Natural killer cell (primary cell): ENCODE results near the gene ATP8B4. TPM values are rescaled to one million over a fixed set of nuclear protein-coding genes. Genes with fewer than 3 reads are reported as not detected.
"Not testable (repeated sequence)": the region's sequence is repeated elsewhere in the genome, so short reads cannot be mapped to it uniquely, and the experiment has no call there.

Experiments used
- ATAC-seq, 3 donors: fragments of 150-1000 bp in 2 of 3; fragments of 200-7000 bp in 1 of 3; cut with Tn5 transposase; 1 replicate in 1 of 3; 2 replicates in 2 of 3; pipeline ENCODE4 v1.10.0; 2021; ENCODE audit warnings: mild to moderate bottlenecking in 2 of 3, moderate library complexity in 2 of 3
- DNase-seq, 2 donors: peaks; one replicate each; pipeline versions ENCODE4 v3.0.0 to v3.0.0-alpha.2; 2013 to 2021; ENCODE audit warnings: mixed read lengths in 1 of 2
- H3K27ac ChIP-seq: one replicate; pipeline ENCODE4 v1.5.1; 2013; ENCODE audit warnings: mild to moderate bottlenecking, low read length
- H3K27me3 ChIP-seq: one replicate; pipeline ENCODE4 v1.6.1; 2013; ENCODE audit warnings: low read length; ENCODE audit not compliant: control insufficient read depth, insufficient read depth
- H3K36me3 ChIP-seq: one replicate; pipeline ENCODE4 v1.6.1; 2013; ENCODE audit warnings: low read length; ENCODE audit not compliant: control insufficient read depth, insufficient read depth
- H3K4me1 ChIP-seq: one replicate; pipeline ENCODE4 v1.6.1; 2013; ENCODE audit warnings: low read length; ENCODE audit not compliant: control insufficient read depth, insufficient read depth
- H3K4me3 ChIP-seq: one replicate; pipeline ENCODE4 v1.5.1; 2013; ENCODE audit warnings: low read length
- H3K9me3 ChIP-seq: one replicate; pipeline ENCODE4 v1.6.1; 2013; ENCODE audit warnings: low read length; ENCODE audit not compliant: control insufficient read depth, insufficient read depth
- H3K27ac Mint-ChIP-seq, 2 donors: one replicate each; pipeline ENCODE4 v1.8.0; 2022; ENCODE audit warnings: mild to moderate bottlenecking in 2 of 2, mixed read lengths in 2 of 2, moderate library complexity in 1 of 2
- H3K27me3 Mint-ChIP-seq, 2 donors: one replicate each; pipeline ENCODE4 v1.8.0; 2022; ENCODE audit warnings: low read depth in 2 of 2, mixed read lengths in 2 of 2
- H3K36me3 Mint-ChIP-seq: one replicate; pipeline ENCODE4 v1.8.0; 2022; ENCODE audit warnings: mixed read lengths
- H3K4me1 Mint-ChIP-seq, 2 donors: one replicate each; pipeline ENCODE4 v1.8.0; 2022; ENCODE audit warnings: mixed read lengths in 2 of 2
- H3K4me3 Mint-ChIP-seq: one replicate; pipeline ENCODE4 v1.8.0; 2022; ENCODE audit warnings: mild to moderate bottlenecking, moderate library complexity, mixed read lengths
- H3K9me3 Mint-ChIP-seq, 2 donors: one replicate each; pipeline ENCODE4 v1.8.0; 2022; ENCODE audit warnings: mixed read lengths in 2 of 2
- WGBS: methylation state at CpG from one replicate; pipeline ENCODE4 v1.1.7; 2013; ENCODE audit warnings: missing lambda C conversion rate; ENCODE audit not compliant: insufficient coverage; 5-methylcytosine and 5-hydroxymethylcytosine counted together
- intact Hi-C: fragments of 100-400 bp; cut with micrococcal nuclease; formaldehyde crosslinking; loops from one replicate; pipeline ENCODE4 v1.14.2; 2022
- total RNA-seq, 4 donors: library from RNA; stranded (reverse); fragments of 120-200 nt in 1 of 4; gene quantifications; one replicate each; pipeline versions ENCODE4 v1.2.3 to v1.2.4, GENCODE V29; 2013 to 2022
- TF ChIP-seq, protein P1 (sequence below): fragments of 200-600 bp; IDR thresholded peaks from one replicate; pipeline ENCODE4 v1.8.0; 2022; ENCODE audit warnings: antibody characterized with exemption

Gene ATP8B4
- total RNA-seq, 3 donors from 2014 or later (not counting 1 experiment from before 2014, with no cell fraction given): 55.6 to 89.5 (median 75.1) TPM

DNA sequence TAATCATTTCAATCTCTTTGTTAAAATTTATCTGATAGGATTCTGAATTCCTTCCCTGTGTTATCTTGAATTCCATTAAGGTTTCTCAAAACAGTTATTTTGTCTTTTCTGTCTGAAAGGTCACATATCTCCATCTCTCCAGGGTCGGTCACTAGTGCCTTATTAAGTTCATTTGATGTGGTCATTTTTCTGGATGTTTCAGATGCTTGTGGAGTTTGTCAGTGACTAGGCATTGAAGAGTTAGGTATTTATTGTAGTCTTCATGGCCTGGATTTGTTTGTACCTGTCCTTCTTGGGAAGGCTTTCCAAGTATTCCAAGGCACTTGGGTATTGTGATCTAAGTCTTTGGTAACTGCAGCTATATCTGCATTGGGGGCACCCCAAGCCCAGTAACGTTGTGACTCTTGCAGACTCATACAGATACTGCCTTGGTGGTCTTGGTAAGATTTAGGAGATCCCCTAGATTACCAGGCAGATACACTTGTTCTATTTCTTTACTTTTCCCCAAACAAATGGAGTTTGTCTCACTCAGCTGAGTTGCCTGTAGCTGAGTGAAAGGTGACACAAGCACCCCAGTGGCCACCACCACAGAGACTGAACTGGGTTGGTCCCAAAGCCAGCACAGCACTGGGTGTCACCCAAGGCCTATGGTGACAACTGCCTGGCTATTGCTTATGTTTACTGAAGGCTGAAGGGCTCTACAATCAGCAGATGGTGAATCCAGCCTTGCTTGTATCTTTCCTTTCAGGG, 44.1 kb upstream of the ATP8B4 start:
- intact Hi-C loops: no loop called here
- no peak overlapping the region for H3K27ac ChIP-seq
- Mint-ChIP-seq H3K27me3 (peaks cover 16 to 29% of the 10 kb centered on the region in 2 donors), H3K4me3 (no peak overlapping the region), H3K9me3 (no peaks in the 10 kb centered on the region), H3K4me1 (no peaks in the 10 kb centered on the region), H3K36me3 (no peaks in the 10 kb centered on the region), H3K27ac (no peak overlapping the region)
- H3K4me3 ChIP-seq: no peak overlapping the region
- no peak for DNase-seq
- ATAC-seq: no peak
- no peaks in the 10 kb centered on the region for H3K9me3 ChIP-seq
- no peaks in the 10 kb centered on the region for H3K27me3 ChIP-seq
- no peaks in the 10 kb centered on the region for H3K36me3 ChIP-seq
- H3K4me1 ChIP-seq: no peaks in the 10 kb centered on the region
- TF ChIP-seq, protein P1, sequence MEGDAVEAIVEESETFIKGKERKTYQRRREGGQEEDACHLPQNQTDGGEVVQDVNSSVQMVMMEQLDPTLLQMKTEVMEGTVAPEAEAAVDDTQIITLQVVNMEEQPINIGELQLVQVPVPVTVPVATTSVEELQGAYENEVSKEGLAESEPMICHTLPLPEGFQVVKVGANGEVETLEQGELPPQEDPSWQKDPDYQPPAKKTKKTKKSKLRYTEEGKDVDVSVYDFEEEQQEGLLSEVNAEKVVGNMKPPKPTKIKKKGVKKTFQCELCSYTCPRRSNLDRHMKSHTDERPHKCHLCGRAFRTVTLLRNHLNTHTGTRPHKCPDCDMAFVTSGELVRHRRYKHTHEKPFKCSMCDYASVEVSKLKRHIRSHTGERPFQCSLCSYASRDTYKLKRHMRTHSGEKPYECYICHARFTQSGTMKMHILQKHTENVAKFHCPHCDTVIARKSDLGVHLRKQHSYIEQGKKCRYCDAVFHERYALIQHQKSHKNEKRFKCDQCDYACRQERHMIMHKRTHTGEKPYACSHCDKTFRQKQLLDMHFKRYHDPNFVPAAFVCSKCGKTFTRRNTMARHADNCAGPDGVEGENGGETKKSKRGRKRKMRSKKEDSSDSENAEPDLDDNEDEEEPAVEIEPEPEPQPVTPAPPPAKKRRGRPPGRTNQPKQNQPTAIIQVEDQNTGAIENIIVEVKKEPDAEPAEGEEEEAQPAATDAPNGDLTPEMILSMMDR: no peak
- WGBS: 58% methylated on average over 2 of the region's 2 CpGs

DNA sequence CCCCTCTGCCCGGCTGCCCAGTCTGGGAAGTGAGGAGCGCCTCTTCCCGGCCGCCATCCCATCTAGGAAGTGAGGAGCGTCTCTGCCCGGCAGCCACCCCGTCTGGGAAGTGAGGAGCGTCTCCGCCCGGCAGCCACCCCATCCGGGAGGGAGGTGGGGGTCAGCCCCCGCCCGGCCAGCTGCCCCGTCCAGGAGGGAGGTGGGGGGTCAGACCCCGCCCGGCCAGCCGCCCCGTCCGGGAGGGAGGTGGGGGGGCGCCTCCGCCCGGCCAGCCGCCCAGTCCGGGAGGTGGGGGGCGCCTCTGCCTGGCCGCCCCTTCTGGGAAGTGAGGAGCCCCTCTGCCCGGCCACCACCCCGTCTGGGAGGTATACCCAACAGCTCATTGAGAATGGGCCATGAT, 39.2 kb upstream of the ATP8B4 start:
- peaks cover 16 to 38% of the 10 kb centered on the region in 2 donors for H3K27me3 Mint-ChIP-seq
- H3K9me3 Mint-ChIP-seq, H3K4me3 Mint-ChIP-seq, H3K36me3 ChIP-seq, H3K36me3 Mint-ChIP-seq, H3K4me3 ChIP-seq, H3K9me3 ChIP-seq, ATAC-seq, H3K27ac ChIP-seq, DNase-seq, H3K4me1 Mint-ChIP-seq, intact Hi-C loops, H3K27me3 ChIP-seq, H3K27ac Mint-ChIP-seq, H3K4me1 ChIP-seq: not testable (repeated sequence)
- WGBS: 93% methylated on average over 28 of the region's 28 CpGs

DNA sequence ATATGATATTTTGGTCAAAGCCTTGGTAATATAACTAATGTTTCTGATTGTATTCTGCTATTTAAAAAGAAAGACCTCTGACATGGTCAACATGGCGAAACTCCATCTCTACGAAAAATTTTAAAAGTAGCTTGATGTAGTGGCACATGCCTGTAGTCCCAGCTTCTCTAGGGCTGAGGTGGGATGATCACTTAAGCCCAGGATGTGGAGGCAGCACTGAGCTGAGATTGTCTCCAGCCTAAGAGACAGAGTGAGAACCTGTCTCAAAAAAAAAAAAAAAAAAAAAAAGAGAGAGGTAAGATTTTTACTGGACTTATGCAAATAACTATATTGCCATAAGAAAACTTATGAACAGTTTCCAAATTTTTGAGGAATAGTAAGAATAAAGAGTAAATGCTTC, 32.4 kb upstream of the ATP8B4 start:
- intact Hi-C loops: no loop called here
- no peak overlapping the region for H3K27ac Mint-ChIP-seq
- no peak overlapping the region for H3K4me3 Mint-ChIP-seq
- Histone ChIP-seq H3K27me3 (no peaks in the 10 kb centered on the region), H3K36me3 (no peaks in the 10 kb centered on the region), H3K9me3 (no peaks in the 10 kb centered on the region), H3K4me3 (no peak overlapping the region), H3K4me1 (no peaks in the 10 kb centered on the region), H3K27ac (no peak overlapping the region)
- 96% methylated on average over 2 of the region's 2 CpGs for WGBS
- no peaks in the 10 kb centered on the region for H3K36me3 Mint-ChIP-seq
- DNase-seq (no peak), ATAC-seq (no peak)
- H3K4me1 Mint-ChIP-seq: no peaks in the 10 kb centered on the region
- peaks cover 0 to 5% of the 10 kb centered on the region in 2 donors for H3K27me3 Mint-ChIP-seq
- TF ChIP-seq, protein P1: no peak
- H3K9me3 Mint-ChIP-seq: no peaks in the 10 kb centered on the region

DNA sequence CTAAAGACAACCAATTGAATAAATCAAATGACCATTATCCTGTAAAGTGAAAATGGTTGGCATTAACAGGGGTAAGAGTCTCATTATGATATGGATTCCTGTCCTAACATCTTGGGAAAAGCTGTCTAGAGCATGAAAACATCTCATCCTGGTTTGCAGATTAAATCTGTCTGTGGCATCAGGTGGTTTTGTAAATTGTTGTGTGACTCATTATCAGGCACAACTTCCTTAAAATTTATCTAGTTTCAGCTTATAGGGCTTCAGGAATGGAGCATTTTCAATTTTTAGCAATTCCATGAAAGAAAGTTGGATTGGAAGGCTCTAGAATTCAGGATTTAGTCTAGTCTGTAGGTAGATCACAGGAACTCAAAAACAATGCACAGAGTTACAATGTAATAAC, 31.8 kb upstream of the ATP8B4 start:
- TF ChIP-seq, protein P1: no peak
- Mint-ChIP-seq H3K4me1 (no peaks in the 10 kb centered on the region), H3K9me3 (no peaks in the 10 kb centered on the region), H3K27me3 (no peaks in the 10 kb centered on the region), H3K27ac (no peak overlapping the region), H3K36me3 (no peaks in the 10 kb centered on the region), H3K4me3 (no peak overlapping the region)
- Histone ChIP-seq H3K27me3 (no peaks in the 10 kb centered on the region), H3K4me3 (no peak overlapping the region), H3K27ac (no peak overlapping the region), H3K4me1 (no peaks in the 10 kb centered on the region), H3K9me3 (no peaks in the 10 kb centered on the region), H3K36me3 (no peaks in the 10 kb centered on the region)
- intact Hi-C loops: no loop called here
- ATAC-seq (no peak), DNase-seq (no peak)
